OCI-LY1 (cell line): ENCODE measurements around the gene NEURL1B.

Source experiments
- EZH2 ChIP-seq: fragments of 200-600 bp; sonication (generic), shearing (Covaris generic); IDR thresholded peaks from 2 replicates; pipeline ENCODE4 v1.8.0; 2017; ENCODE audit warnings: borderline replicate concordance, mixed run types, mild to moderate bottlenecking, antibody characterized with exemption, low read length, moderate library complexity, mixed read lengths
- TF ChIP-seq, protein P1 (sequence below): fragments of 200-600 bp; sonication (generic), shearing (Covaris generic); IDR thresholded peaks from 2 replicates; pipeline ENCODE4 v1.5.1; 2017; ENCODE audit warnings: mild to moderate bottlenecking, antibody characterized with exemption, low read length, moderate library complexity, mixed read lengths

DNA sequence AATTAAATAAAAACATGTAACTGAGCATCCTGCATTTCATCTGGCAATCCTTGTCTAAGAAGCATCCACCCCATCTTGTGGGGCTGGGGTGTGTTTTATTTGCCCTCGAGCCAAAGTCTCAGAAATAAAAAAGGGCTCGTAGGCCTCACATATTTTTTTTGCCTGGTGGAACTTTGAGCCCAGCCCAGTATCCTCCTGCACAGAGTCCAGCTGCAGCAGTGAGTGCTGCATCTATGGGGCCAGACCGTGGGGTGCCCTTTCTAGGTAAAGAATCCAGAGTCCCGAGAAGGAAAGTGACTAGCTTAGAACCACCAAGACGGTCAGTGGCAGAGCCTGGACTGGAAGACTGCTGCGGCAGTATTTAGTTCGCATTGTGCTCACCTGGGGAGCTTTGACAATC is 33.1 kb downstream of the NEURL1B start:
- TF ChIP-seq, protein P1, sequence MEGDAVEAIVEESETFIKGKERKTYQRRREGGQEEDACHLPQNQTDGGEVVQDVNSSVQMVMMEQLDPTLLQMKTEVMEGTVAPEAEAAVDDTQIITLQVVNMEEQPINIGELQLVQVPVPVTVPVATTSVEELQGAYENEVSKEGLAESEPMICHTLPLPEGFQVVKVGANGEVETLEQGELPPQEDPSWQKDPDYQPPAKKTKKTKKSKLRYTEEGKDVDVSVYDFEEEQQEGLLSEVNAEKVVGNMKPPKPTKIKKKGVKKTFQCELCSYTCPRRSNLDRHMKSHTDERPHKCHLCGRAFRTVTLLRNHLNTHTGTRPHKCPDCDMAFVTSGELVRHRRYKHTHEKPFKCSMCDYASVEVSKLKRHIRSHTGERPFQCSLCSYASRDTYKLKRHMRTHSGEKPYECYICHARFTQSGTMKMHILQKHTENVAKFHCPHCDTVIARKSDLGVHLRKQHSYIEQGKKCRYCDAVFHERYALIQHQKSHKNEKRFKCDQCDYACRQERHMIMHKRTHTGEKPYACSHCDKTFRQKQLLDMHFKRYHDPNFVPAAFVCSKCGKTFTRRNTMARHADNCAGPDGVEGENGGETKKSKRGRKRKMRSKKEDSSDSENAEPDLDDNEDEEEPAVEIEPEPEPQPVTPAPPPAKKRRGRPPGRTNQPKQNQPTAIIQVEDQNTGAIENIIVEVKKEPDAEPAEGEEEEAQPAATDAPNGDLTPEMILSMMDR = no peak
- TF ChIP-seq EZH2 = no peak
